H1 (cell line): ENCODE data around the gene PARS2. TPM values are rescaled to one million over a fixed set of nuclear protein-coding genes. Genes with fewer than 3 reads are reported as not detected.

Experiments
- CTCF ChIA-PET: fragments of 300-600 bp; sonication (Branson Sonifier 250); formaldehyde crosslinking; loops from one replicate; lab custom pipeline; 2021; ENCODE audit not compliant: partially characterized antibody; lab: Charles Lee
- POLR2A ChIA-PET: fragments of 300-600 bp; sonication (Branson Sonifier 250); formaldehyde crosslinking; loops from one replicate; lab custom pipeline; 2021; ENCODE audit warnings: inconsistent platforms; ENCODE audit not compliant: partially characterized antibody; lab: Charles Lee
- DNase-seq, 2 experiments: peaks; one replicate each; pipeline versions ENCODE4 v3.0.0 to v3.0.0-alpha.2; 2010 to 2022; ENCODE audit warnings: low spot score in 2 of 2, low read depth in 1 of 2, mixed read lengths in 1 of 2
- FAIRE-seq: peaks from 2 replicates; lab custom pipeline; 2011; peaks lifted over from hg19 to GRCh38; lab: Jason Lieb, UNC
- H2AFZ ChIP-seq: 2 replicates; pipeline ENCODE4 v1.8.1; 2012; ENCODE audit warnings: low read length, inconsistent platforms
- H2AK5ac ChIP-seq: 2 replicates; pipeline ENCODE4 v1.6.1; 2013; ENCODE audit warnings: low read depth, low read length
- H2BK120ac ChIP-seq: replicated peaks from 2 replicates; pipeline ENCODE3; 2013; ENCODE audit warnings: low read depth, low read length, inconsistent platforms
- H2BK12ac ChIP-seq: 2 replicates; pipeline ENCODE4 v1.6.1; 2013; ENCODE audit warnings: low read depth, low read length
- H2BK15ac ChIP-seq: 2 replicates; pipeline ENCODE4 v1.6.1; 2013; ENCODE audit warnings: low read length
- H2BK20ac ChIP-seq: 2 replicates; pipeline ENCODE4 v1.6.1; 2013; ENCODE audit warnings: low read length
- H2BK5ac ChIP-seq: 2 replicates; pipeline ENCODE4 v1.6.1; 2013; ENCODE audit warnings: low read depth, low read length
- H3K14ac ChIP-seq: 2 replicates; pipeline ENCODE4 v1.6.1; 2013; ENCODE audit warnings: inconsistent platforms; ENCODE audit not compliant: insufficient read length
- H3K18ac ChIP-seq: 2 replicates; pipeline ENCODE4 v1.6.1; 2013; ENCODE audit warnings: low read length; ENCODE audit errors: extremely low read depth
- H3K23ac ChIP-seq: 2 replicates; pipeline ENCODE4 v1.6.1; 2013; ENCODE audit warnings: inconsistent platforms; ENCODE audit not compliant: insufficient read length
- H3K23me2 ChIP-seq: 2 replicates; pipeline ENCODE4 v1.6.1; 2013; ENCODE audit warnings: low read depth, low read length
- H3K27ac ChIP-seq: 2 replicates; pipeline ENCODE4 v1.6.1; 2011; ENCODE audit warnings: low read depth, low read length, inconsistent platforms
- H3K27me3 ChIP-seq, 4 experiments: replicated peaks in 1 of 4; 1 replicate in 1 of 4; 2 replicates in 3 of 4; pipeline versions ENCODE4 v1.6.1 to v1.8.1; 2011 to 2013; ENCODE audit warnings: low read length in 3 of 4, mild to moderate bottlenecking in 3 of 4, inconsistent platforms in 2 of 4, mixed read lengths in 2 of 4, moderate library complexity in 1 of 4; ENCODE audit not compliant: control insufficient read depth in 3 of 4, insufficient read depth in 3 of 4; ENCODE audit errors: extremely low read depth in 1 of 4
- H3K36me3 ChIP-seq, 4 experiments: 2 replicates each; pipeline versions ENCODE4 v1.6.1 to v1.8.1; 2011 to 2013; ENCODE audit warnings: mild to moderate bottlenecking in 4 of 4, low read length in 3 of 4, moderate library complexity in 2 of 4, control low read depth in 1 of 4, inconsistent platforms in 1 of 4; ENCODE audit not compliant: insufficient read depth in 4 of 4, control insufficient read depth in 2 of 4
- H3K4ac ChIP-seq: replicated peaks from 2 replicates; pipeline ENCODE3; 2013; ENCODE audit warnings: low read length, low read depth, mixed read lengths, inconsistent platforms; ENCODE audit not compliant: insufficient read length
- H3K4me1 ChIP-seq, 4 experiments: replicated peaks in 1 of 4; 1 replicate in 1 of 4; 2 replicates in 3 of 4; pipeline versions ENCODE4 v1.6.1 to v1.8.1; 2011 to 2013; ENCODE audit warnings: low read length in 3 of 4, inconsistent platforms in 2 of 4, mixed read lengths in 1 of 4; ENCODE audit not compliant: insufficient read depth in 4 of 4, control insufficient read depth in 3 of 4
- H3K4me2 ChIP-seq, 2 experiments: 2 replicates each; pipeline versions ENCODE4 v1.6.1 to v1.8.1; 2011 to 2013; ENCODE audit warnings: low read depth in 2 of 2, low read length in 2 of 2, control low read depth in 1 of 2, inconsistent platforms in 1 of 2, mild to moderate bottlenecking in 1 of 2; ENCODE audit not compliant: insufficient read depth in 1 of 2
- H3K4me3 ChIP-seq, 4 experiments: fragments of 200-600, 300-600 bp in 1 of 4; sonication (generic), shearing (Covaris generic), sonication (Bioruptor Twin) in 1 of 4; 2 replicates each; pipeline versions ENCODE4 v1.5.1 to v1.8.1; 2011 to 2016; ENCODE audit warnings: low read length in 4 of 4, low read depth in 3 of 4, control low read depth in 2 of 4, inconsistent platforms in 2 of 4, mild to moderate bottlenecking in 2 of 4, mixed read lengths in 1 of 4, moderate library complexity in 1 of 4; ENCODE audit not compliant: insufficient read depth in 2 of 4; ENCODE audit errors: extremely low read depth in 1 of 4
- H3K56ac ChIP-seq: replicated peaks from 2 replicates; pipeline ENCODE3; 2013; ENCODE audit warnings: low read depth, mild to moderate bottlenecking, mixed read lengths, low read length, inconsistent platforms; ENCODE audit not compliant: insufficient read length
- H3K79me1 ChIP-seq: 2 replicates; pipeline ENCODE4 v1.6.1; 2013; ENCODE audit warnings: low read depth, low read length, control low read depth
- H3K79me2 ChIP-seq, 2 experiments: 2 replicates each; pipeline versions ENCODE4 v1.6.1 to v1.8.1; 2012 to 2013; ENCODE audit warnings: low read length in 2 of 2, mild to moderate bottlenecking in 2 of 2, inconsistent platforms in 1 of 2; ENCODE audit not compliant: insufficient read depth in 2 of 2, control insufficient read depth in 1 of 2
- H3K9ac ChIP-seq, 4 experiments: replicated peaks in 1 of 4; 1 replicate in 1 of 4; 2 replicates in 3 of 4; pipeline versions ENCODE4 v1.6.1 to v1.8.1; 2011 to 2013; ENCODE audit warnings: low read depth in 3 of 4, low read length in 3 of 4, control low read depth in 2 of 4, mild to moderate bottlenecking in 2 of 4, moderate library complexity in 2 of 4, inconsistent platforms in 1 of 4; ENCODE audit errors: extremely low read depth in 1 of 4
- H3K9me3 ChIP-seq, 2 experiments: 2 replicates each; pipeline versions ENCODE4 v1.6.1 to v1.8.1; 2012 to 2013; ENCODE audit warnings: mild to moderate bottlenecking in 2 of 2, moderate library complexity in 2 of 2, control low read depth in 1 of 2, inconsistent platforms in 1 of 2, low read depth in 1 of 2, low read length in 1 of 2, mixed read lengths in 1 of 2; ENCODE audit not compliant: insufficient read depth in 2 of 2
- H4K20me1 ChIP-seq, 2 experiments: replicated peaks in 1 of 2; 2 replicates each; pipeline versions ENCODE3 to v1.8.1; 2011 to 2013; ENCODE audit warnings: inconsistent platforms in 2 of 2, low read length in 2 of 2, mild to moderate bottlenecking in 1 of 2; ENCODE audit not compliant: insufficient read depth in 2 of 2, control insufficient read depth in 1 of 2
- H4K5ac ChIP-seq: 2 replicates; pipeline ENCODE4 v1.6.1; 2013; ENCODE audit warnings: low read length, low read depth, mixed read lengths, inconsistent platforms; ENCODE audit not compliant: insufficient read length
- H4K8ac ChIP-seq: 2 replicates; pipeline ENCODE4 v1.8.0; 2013; ENCODE audit warnings: mild to moderate bottlenecking, moderate library complexity, low read length, inconsistent platforms; ENCODE audit not compliant: insufficient read depth; ENCODE audit errors: extremely low read depth
- H4K91ac ChIP-seq: replicated peaks from 2 replicates; pipeline ENCODE3; 2013; ENCODE audit warnings: low read length, mixed read lengths, inconsistent platforms; ENCODE audit not compliant: insufficient read length
- BACH1 ChIP-seq: IDR thresholded peaks from 2 replicates; pipeline ENCODE4 v1.6.1; 2012; ENCODE audit warnings: low read length, improper control_type of control experiment
- CEBPB ChIP-seq: IDR thresholded peaks from 2 replicates; pipeline ENCODE4 v1.6.1; 2012; ENCODE audit warnings: low read depth, low read length
- HDAC6 ChIP-seq: IDR thresholded peaks from one replicate; pipeline ENCODE4 v1.7.1; 2012; ENCODE audit warnings: low read depth, mild to moderate bottlenecking, inconsistent platforms, low read length, moderate library complexity
- KDM4A ChIP-seq: IDR thresholded peaks from one replicate; pipeline ENCODE4 v1.7.1; 2012; ENCODE audit warnings: low read depth, mild to moderate bottlenecking, moderate library complexity, low read length, inconsistent platforms; ENCODE audit not compliant: severe bottlenecking
- SIRT6 ChIP-seq: IDR thresholded peaks from one replicate; pipeline ENCODE4 v1.7.1; 2012; ENCODE audit warnings: low read length, inconsistent platforms
- WGBS, 2 experiments: shearing (Covaris generic) in 1 of 2; methylation state at CpG; one replicate each; pipeline versions ENCODE4 v1.1.6 to v1.1.7; 2013 to 2015; ENCODE audit warnings: low lambda C conversion rate in 2 of 2, mixed read lengths in 2 of 2, inconsistent platforms in 1 of 2, low coverage in 1 of 2, missing lambda C conversion rate in 1 of 2; ENCODE audit not compliant: insufficient replicate concordance in 2 of 2, insufficient coverage in 1 of 2, insufficient read length in 1 of 2; ENCODE audit errors: extremely low coverage in 1 of 2, missing lambda C conversion rate in 1 of 2; 5-methylcytosine and 5-hydroxymethylcytosine counted together
- polyA plus RNA-seq, 7 experiments: library from polyadenylated mRNA; depleted of rRNA in 3 of 7; stranded (reverse) in 5 of 7; unstranded in 2 of 7; fragments of >200 nt in 5 of 7; fragments of 200-250 nt in 2 of 7; gene quantifications; 1 replicate in 5 of 7; 2 replicates in 1 of 7; 4 replicates in 1 of 7; pipeline versions ENCODE4 v1.2.1 to v1.2.3, GENCODE V29; 2011 to 2013; ENCODE audit warnings: missing spikeins in 2 of 7, mixed read lengths in 2 of 7
- total RNA-seq: library from RNA; stranded (reverse); fragmentation: NEBNext Ultra II Directional; extraction: Animal tissue kit (Norgen Biotek cat#: 25700); gene quantifications from 2 replicates; pipeline ENCODE4 v1.2.1, GENCODE V29; 2021

Gene PARS2
- total and polyA plus RNA-seq, 2 of the 8 experiments (the other 6 are each of a cell fraction or from before 2014, with no cell fraction given), result 8.9 to 10.0 TPM

DNA sequence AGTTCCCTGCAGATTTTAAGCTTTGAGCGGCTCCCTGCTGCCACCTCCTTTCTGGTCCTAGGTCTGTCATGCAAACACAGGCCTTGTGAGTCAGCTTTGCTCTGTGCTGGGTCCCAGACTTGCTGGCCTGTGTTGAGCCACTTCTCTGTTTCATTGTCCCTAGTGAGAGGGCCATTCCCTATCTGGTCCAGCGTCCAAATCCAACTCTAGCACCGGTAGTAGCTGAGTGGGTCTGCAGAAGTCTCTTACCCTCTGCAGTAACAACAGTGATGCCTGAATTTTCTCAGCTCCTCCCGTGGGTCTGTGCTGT, 31.0 kb upstream of the PARS2 start:
- no peak overlapping the region for H3K27ac ChIP-seq
- no peak overlapping the region for H4K91ac ChIP-seq
- H3K56ac ChIP-seq, result no peak overlapping the region
- no peak overlapping the region for H3K4me2 ChIP-seq
- no peak overlapping the region for H4K8ac ChIP-seq
- 69% methylated on average over 4 of the region's 4 CpGs; no CpG with 5 or more reads in 1 of the 2 experiments for WGBS, 2 experiments
- peaks cover 0 to 5% of the 10 kb centered on the region in 2 experiments; a peak in 2 of 4 replicates for H3K9me3 ChIP-seq
- no peak overlapping the region for H2AFZ ChIP-seq
- no peak overlapping the region for H2BK120ac ChIP-seq
- no peaks in the 10 kb centered on the region for H4K20me1 ChIP-seq
- peak overlapping the region; percentile 50 for H2BK15ac ChIP-seq
- ChIA-PET POLR2A (interaction anchor here (0.9 to 1.3 kb wide), 3 partner anchors 11 to 189 kb away, joined by 3 read pairs; no protein-coding TSS in a partner anchor), CTCF (interaction anchor here (0.6 to 8.1 kb wide), 13 partner anchors 9 to 276 kb away, joined by 3 to 80 read pairs (median 5); partner anchors contain the start of gene ACOT11)
- no peaks in the 10 kb centered on the region for H3K36me3 ChIP-seq
- no peak overlapping the region for H3K9ac ChIP-seq
- H3K4ac ChIP-seq, result no peak overlapping the region
- no peak overlapping the region for H3K14ac ChIP-seq
- H3K18ac ChIP-seq, result no peak overlapping the region; the same call in 1 of the 2 replicates
- DNase-seq (no peak), FAIRE-seq (no peak)
- no peak for TF ChIP-seq KDM4A
- TF ChIP-seq HDAC6, result no peak
- TF ChIP-seq CEBPB, result no peak
- TF ChIP-seq BACH1, result no peak
- no peak for TF ChIP-seq SIRT6
- 0 out of 2 replicates have a peak overlapping the region, but pooled peaks have one; percentile 53 for H2BK20ac ChIP-seq
- H4K5ac ChIP-seq, result no peak overlapping the region
- H3K79me2 ChIP-seq, result no peaks in the 10 kb centered on the region
- no peak overlapping the region; the same call in 1 of the 2 replicates for H2BK5ac ChIP-seq
- peaks cover 7 to 16% (median 9%) of the 10 kb centered on the region in 4 experiments for H3K4me1 ChIP-seq
- H3K23ac ChIP-seq, result no peak overlapping the region
- H3K23me2 ChIP-seq, result no peaks in the 10 kb centered on the region
- peaks cover 2 to 6% (median 4%) of the 10 kb centered on the region in 4 experiments; a peak in 6 of 7 replicates for H3K27me3 ChIP-seq
- no peaks in the 10 kb centered on the region; the same call in 1 of the 2 replicates for H3K79me1 ChIP-seq
- H2BK12ac ChIP-seq, result no peak overlapping the region; the same call in 1 of the 2 replicates
- no peak overlapping the region for H2AK5ac ChIP-seq
- H3K4me3 ChIP-seq, result no peak overlapping the region
